Upper lobe of right lung (tissue), 1 donor: ENCODE measurements around the gene MALSU1. TPM values are rescaled to one million over a fixed set of nuclear protein-coding genes. Genes with fewer than 3 reads are reported as not detected.

Source experiments
- ATAC-seq: fragments of 200-7000 bp; cut with Tn5 transposase; one replicate; pipeline ENCODE4 v1.9.1; 2020; ENCODE audit warnings: mild to moderate bottlenecking, moderate library complexity
- DNase-seq: peaks from one replicate; pipeline ENCODE4 v3.0.0-alpha.2; 2020
- H3K27ac ChIP-seq: fragments of 200-600 bp; one replicate; pipeline ENCODE4 v1.8.0; 2022
- H3K27me3 ChIP-seq: fragments of 200-600 bp; one replicate; pipeline ENCODE4 v1.8.0; 2022; ENCODE audit warnings: mild to moderate bottlenecking
- H3K36me3 ChIP-seq: fragments of 200-600 bp; one replicate; pipeline ENCODE4 v1.8.0; 2022
- H3K4me1 ChIP-seq: fragments of 200-600 bp; one replicate; pipeline ENCODE4 v1.8.0; 2022
- H3K4me3 ChIP-seq: fragments of 200-600 bp; one replicate; pipeline ENCODE4 v1.8.0; 2022; ENCODE audit warnings: mild to moderate bottlenecking
- H3K9me3 ChIP-seq: fragments of 200-600 bp; one replicate; pipeline ENCODE4 v1.8.0; 2022
- intact Hi-C: fragments of 100-400 bp; cut with DNase I; formaldehyde crosslinking; loops from one replicate; pipeline ENCODE4 v1.11.0; 2022
- total RNA-seq: library from RNA; stranded (reverse); fragmentation: NEBNext Ultra II Directional; extraction: Animal tissue kit (Norgen Biotek cat#: 25700); gene quantifications from one replicate; pipeline ENCODE4 v1.2.1, GENCODE V29; 2021
- TF ChIP-seq, protein P1 (sequence below): fragments of 200-600 bp; IDR thresholded peaks from one replicate; pipeline ENCODE4 v1.8.0; 2022; ENCODE audit warnings: antibody characterized with exemption
- donor health status: DM: no; HTN: yes; CAD: no; lungs with severe emphysema.

The MALSU1 gene
- total RNA-seq, 1 donor from 2014 or later = 42.2 TPM

DNA sequence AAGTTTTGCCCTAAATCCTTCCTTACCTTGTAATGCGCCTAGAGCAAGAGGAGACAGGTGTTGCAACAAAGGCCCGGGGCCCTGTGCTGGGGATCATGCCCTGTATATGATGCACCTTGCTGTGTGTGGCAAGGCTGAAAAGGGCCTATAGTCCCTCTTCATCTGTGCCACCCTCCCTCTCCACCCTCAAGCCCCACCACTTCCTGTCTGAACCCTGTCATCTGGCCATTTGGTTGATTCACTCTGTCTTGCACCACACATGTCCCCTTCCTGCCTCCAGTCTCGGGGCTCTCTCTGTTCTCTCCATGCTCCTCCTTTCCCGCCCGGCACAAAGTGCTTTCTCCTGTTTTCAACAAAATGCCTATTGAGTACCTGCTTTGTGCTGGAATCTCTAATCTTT, 11.5 kb upstream of the MALSU1 start:
- DNase-seq = no peak
- Histone ChIP-seq H3K9me3 (no peaks in the 10 kb centered on the region), H3K36me3 (no peaks in the 10 kb centered on the region), H3K27me3 (no peaks in the 10 kb centered on the region), H3K4me3 (no peak overlapping the region), H3K4me1 (no peaks in the 10 kb centered on the region), H3K27ac (no peak overlapping the region)
- TF ChIP-seq, protein P1, sequence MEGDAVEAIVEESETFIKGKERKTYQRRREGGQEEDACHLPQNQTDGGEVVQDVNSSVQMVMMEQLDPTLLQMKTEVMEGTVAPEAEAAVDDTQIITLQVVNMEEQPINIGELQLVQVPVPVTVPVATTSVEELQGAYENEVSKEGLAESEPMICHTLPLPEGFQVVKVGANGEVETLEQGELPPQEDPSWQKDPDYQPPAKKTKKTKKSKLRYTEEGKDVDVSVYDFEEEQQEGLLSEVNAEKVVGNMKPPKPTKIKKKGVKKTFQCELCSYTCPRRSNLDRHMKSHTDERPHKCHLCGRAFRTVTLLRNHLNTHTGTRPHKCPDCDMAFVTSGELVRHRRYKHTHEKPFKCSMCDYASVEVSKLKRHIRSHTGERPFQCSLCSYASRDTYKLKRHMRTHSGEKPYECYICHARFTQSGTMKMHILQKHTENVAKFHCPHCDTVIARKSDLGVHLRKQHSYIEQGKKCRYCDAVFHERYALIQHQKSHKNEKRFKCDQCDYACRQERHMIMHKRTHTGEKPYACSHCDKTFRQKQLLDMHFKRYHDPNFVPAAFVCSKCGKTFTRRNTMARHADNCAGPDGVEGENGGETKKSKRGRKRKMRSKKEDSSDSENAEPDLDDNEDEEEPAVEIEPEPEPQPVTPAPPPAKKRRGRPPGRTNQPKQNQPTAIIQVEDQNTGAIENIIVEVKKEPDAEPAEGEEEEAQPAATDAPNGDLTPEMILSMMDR = no peak
- peak; percentile 56 for ATAC-seq
- intact Hi-C loops = no loop called here

DNA sequence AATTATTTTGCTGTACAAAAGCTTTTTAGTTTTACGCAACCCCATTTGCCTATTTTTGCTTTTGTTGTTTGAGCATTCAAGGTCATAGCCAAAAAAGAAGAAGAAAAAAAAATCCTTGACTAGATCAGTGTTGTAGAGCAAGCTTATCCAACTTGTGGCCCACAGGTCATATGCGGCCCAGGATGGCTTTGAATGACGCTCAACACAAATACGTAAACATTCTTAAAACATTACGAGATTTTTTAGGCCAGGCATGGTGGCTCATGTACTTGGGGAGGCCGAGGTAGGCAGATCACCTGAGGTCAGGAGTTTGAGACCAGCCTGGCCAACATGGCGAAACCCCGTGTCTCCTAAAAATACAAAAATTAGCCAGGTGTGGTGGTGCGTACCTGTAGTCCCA, 8.1 kb upstream of the MALSU1 start:
- intact Hi-C loops = no loop called here

DNA sequence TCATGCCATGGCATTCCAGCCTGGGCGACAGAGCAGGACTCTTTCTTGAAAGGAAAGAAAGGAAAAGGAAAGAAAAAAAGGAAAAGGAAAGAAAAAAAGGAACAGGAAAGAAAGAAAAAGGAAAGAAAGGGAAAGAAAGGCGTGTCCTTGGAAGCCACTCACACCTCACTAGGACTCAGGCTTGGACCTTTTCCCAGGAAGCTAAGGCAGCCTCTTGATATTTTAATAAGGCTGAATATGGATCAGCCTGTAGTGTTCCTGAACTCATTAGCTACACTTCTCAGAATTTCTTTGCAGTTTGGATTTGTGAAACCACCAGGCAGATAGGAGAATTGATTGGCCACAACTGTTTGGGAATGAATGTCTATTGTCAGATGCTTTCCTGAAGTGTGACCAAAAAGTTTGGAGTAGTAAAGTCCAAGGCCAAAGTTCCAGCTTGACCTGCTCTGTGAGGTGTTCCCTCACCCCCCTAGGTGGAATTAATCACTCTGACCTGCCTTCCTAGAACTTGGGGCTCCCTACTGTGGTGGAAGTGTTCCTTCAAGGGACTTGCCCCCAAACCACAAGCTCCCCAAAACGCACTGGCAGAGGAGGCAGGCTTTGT, 7.1 kb upstream of the MALSU1 start:
- intact Hi-C loops = no loop called here
- peak; percentile 56 for ATAC-seq
- Histone ChIP-seq H3K36me3 (no peaks in the 10 kb centered on the region), H3K4me3 (no peak overlapping the region), H3K4me1 (no peaks in the 10 kb centered on the region), H3K27ac (no peak overlapping the region), H3K27me3 (no peaks in the 10 kb centered on the region), H3K9me3 (no peaks in the 10 kb centered on the region)
- TF ChIP-seq, protein P1 = no peak
- no peak for DNase-seq

More for the DNA sequence above, 8.1 kb upstream of the MALSU1 start:
- Histone ChIP-seq H3K27me3 (no peaks in the 10 kb centered on the region), H3K9me3 (no peaks in the 10 kb centered on the region), H3K36me3 (no peaks in the 10 kb centered on the region), H3K4me1 (no peaks in the 10 kb centered on the region), H3K27ac (no peak overlapping the region), H3K4me3 (no peak overlapping the region)
- DNase-seq (no peak), ATAC-seq (no peak)
- TF ChIP-seq, protein P1 = no peak

DNA sequence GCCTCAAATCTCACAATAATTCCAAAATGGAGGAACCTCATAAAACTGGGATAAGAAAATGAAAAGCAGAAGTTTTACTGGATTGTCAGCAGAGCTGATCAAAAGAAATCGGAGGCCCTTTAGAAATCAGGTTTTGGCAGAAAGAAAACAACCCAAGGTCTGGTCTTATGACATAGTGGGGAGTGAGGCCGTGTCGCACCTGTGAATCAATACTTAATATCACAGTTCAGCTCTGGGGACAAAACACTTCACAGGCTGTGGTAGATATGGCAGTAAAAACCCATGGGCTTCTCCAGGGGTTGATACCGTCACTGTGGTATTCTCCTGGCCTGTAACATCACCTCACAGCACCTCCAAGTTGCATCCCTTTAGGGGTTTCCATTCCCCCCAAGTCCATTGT, 6.5 kb upstream of the MALSU1 start:
- H3K27ac ChIP-seq = no peak overlapping the region
- H3K27me3 ChIP-seq = no peaks in the 10 kb centered on the region
- H3K4me1 ChIP-seq = no peaks in the 10 kb centered on the region
- H3K9me3 ChIP-seq = no peaks in the 10 kb centered on the region
- H3K36me3 ChIP-seq = no peaks in the 10 kb centered on the region
- intact Hi-C loops = no loop called here
- H3K4me3 ChIP-seq = no peak overlapping the region
- TF ChIP-seq, protein P1 = no peak
- no peak for DNase-seq
- no peak for ATAC-seq

DNA sequence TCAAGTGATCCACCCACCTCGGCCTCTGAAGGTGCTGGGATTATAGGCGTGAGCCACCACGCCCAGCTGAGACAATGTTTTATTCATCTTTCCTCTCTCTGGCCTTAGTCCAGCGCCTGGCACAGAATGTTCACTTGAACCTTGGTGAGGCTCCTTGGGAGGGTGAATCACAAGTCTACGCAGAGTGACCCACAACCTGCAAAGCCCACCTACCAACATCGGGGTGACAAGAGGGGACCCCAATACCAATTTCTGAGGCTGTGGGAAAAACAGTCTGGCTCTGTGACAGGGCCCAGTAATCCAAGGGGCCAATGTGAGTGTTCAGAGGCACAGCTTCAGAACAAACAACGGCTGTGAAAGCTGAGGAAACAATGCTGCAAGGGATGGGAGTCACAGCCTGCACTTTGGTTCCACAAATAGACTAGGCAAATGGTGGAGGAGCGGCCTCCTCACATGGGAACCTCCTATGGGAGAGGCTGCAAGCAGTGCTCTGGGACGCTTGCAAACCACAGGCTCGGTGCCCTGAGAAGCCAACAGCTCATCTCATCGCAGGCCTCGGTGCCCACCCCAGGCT, 5.6 kb upstream of the MALSU1 start:
- DNase-seq (no peak), ATAC-seq (no peak)
- no peaks in the 10 kb centered on the region for H3K36me3 ChIP-seq
- no peaks in the 10 kb centered on the region for H3K9me3 ChIP-seq
- H3K27me3 ChIP-seq = no peaks in the 10 kb centered on the region
- intact Hi-C loops = no loop called here
- TF ChIP-seq, protein P1 = no peak
- no peak overlapping the region for H3K27ac ChIP-seq
- peaks cover 3% of the 10 kb centered on the region for H3K4me1 ChIP-seq
- H3K4me3 ChIP-seq = no peak overlapping the region
